BE2C (cell line): ENCODE measurements around the gene PC.

Source experiments
- DNase-seq: peaks from one replicate; pipeline ENCODE4 v3.0.0-alpha.2; 2020
- H3K27me3 ChIP-seq: fragments of 250-450 bp; sonication (Bioruptor Pico); 2 replicates; pipeline ENCODE4 v1.5.1; 2020; ENCODE audit warnings: mild to moderate bottlenecking
- H3K36me3 ChIP-seq: fragments of 250-450 bp; sonication (Bioruptor Pico); 2 replicates; pipeline ENCODE4 v1.5.1; 2020; ENCODE audit warnings: mild to moderate bottlenecking
- H3K4me1 ChIP-seq: fragments of 250-450 bp; sonication (Bioruptor Pico); 2 replicates; pipeline ENCODE4 v1.5.1; 2020
- H3K4me3 ChIP-seq: 2 replicates; pipeline ENCODE4 v1.5.1; 2011; ENCODE audit warnings: low read depth, low read length
- H3K9me3 ChIP-seq: fragments of 250-450 bp; sonication (Bioruptor Pico); 2 replicates; pipeline ENCODE4 v1.5.1; 2020
- TF ChIP-seq, protein P1 (sequence below): IDR thresholded peaks from 2 replicates; pipeline ENCODE4 v1.5.1; 2012; ENCODE audit warnings: mild to moderate bottlenecking, low read depth, low read length

Gene PC

GRCh38 chr11:66951927-66952337 is 6.3 kb downstream of the PC start:
- Histone ChIP-seq H3K4me3 (peak overlapping the region; percentile 15), H3K27me3 (no peaks in the 10 kb centered on the region), H3K36me3 (no peaks in the 10 kb centered on the region; the same call in 1 of the 2 replicates), H3K4me1 (peaks cover 44% of the 10 kb centered on the region), H3K9me3 (no peaks in the 10 kb centered on the region)
- peak; percentile 91 for DNase-seq
- TF ChIP-seq, protein P1, sequence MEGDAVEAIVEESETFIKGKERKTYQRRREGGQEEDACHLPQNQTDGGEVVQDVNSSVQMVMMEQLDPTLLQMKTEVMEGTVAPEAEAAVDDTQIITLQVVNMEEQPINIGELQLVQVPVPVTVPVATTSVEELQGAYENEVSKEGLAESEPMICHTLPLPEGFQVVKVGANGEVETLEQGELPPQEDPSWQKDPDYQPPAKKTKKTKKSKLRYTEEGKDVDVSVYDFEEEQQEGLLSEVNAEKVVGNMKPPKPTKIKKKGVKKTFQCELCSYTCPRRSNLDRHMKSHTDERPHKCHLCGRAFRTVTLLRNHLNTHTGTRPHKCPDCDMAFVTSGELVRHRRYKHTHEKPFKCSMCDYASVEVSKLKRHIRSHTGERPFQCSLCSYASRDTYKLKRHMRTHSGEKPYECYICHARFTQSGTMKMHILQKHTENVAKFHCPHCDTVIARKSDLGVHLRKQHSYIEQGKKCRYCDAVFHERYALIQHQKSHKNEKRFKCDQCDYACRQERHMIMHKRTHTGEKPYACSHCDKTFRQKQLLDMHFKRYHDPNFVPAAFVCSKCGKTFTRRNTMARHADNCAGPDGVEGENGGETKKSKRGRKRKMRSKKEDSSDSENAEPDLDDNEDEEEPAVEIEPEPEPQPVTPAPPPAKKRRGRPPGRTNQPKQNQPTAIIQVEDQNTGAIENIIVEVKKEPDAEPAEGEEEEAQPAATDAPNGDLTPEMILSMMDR, result peak; percentile 3; the same call in 1 of the 2 replicates

- Histone ChIP-seq H3K36me3 (no peaks in the 10 kb centered on the region; the same call in 1 of the 2 replicates), H3K9me3 (no peaks in the 10 kb centered on the region), H3K4me3 (no peak overlapping the region), H3K27me3 (no peaks in the 10 kb centered on the region), H3K4me1 (peaks cover 42% of the 10 kb centered on the region)
- peak; percentile 27 for DNase-seq
- TF ChIP-seq, protein P1, result no peak; the same call in 1 of the 2 replicates
Observed at GRCh38 chr11:66951135-66951534, 7.0 kb downstream of the PC start.

GRCh38 chr11:66950112-66950535 is 8.1 kb downstream of the PC start:
- H3K4me3 ChIP-seq, result no peak overlapping the region
- peaks cover 42% of the 10 kb centered on the region for H3K4me1 ChIP-seq
- peak; percentile 89 for DNase-seq
- no peaks in the 10 kb centered on the region for H3K27me3 ChIP-seq
- TF ChIP-seq, protein P1, result no peak
- no peaks in the 10 kb centered on the region for H3K9me3 ChIP-seq
- no peaks in the 10 kb centered on the region; the same call in 1 of the 2 replicates for H3K36me3 ChIP-seq

DNA sequence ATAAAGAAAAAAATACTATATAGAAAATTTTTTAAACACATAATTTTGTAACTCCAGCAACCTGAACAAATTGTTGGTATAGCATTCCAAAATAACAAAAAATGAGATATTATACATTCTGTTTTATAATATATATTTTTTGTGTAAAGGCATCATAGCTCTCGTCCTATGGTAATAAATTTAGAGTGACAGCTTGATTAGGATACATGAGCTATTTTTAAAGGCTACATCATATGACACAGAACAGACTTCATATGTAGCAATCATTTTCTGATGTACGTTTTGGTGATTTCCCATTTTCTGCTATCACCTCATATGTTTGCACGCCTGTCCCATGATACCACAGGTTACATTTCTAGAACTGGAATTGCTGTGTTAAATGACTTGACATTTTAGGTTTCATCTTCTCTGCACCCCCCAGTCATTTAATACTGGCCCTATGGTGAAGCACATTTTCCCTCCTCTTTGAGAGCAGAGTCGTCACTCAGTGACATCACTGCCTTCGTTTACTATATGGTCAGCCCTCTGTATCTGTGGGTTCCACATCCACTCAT is 19.5 kb downstream of the PC start:
- no peaks in the 10 kb centered on the region; the same call in 1 of the 2 replicates for H3K36me3 ChIP-seq
- no peak for DNase-seq
- H3K9me3 ChIP-seq, result no peaks in the 10 kb centered on the region
- TF ChIP-seq, protein P1, result no peak
- peaks cover 7% of the 10 kb centered on the region; the same call in 1 of the 2 replicates for H3K4me1 ChIP-seq
- H3K27me3 ChIP-seq, result no peaks in the 10 kb centered on the region
- H3K4me3 ChIP-seq, result no peak overlapping the region

DNA sequence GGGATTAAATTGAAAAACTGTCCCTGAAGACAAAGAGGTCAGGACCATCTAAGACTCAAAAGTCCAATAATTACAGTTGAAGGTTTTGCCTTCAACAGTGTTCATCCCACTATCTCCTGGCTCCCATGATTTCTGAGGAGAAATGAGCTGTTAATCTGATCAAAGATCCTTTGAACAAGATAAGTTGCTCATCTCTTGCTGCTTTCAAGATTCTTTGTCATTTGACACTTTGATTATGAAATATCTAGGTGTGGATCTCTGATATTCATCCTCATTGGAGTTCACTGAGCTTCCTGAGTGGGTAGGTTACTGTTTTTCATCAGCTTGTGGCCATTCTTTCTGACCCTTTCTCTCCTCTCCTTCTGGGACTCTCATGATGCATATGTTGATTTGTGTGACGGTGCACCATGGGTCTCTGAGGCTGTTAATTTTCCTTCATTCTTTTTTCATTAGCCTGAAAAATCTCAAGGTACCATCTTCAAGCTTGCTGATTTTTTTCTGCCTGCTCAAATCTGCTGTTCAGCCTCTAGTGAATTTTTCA is 20.9 kb downstream of the PC start:
- no peaks in the 10 kb centered on the region; the same call in 1 of the 2 replicates for H3K36me3 ChIP-seq
- no peak for DNase-seq
- H3K27me3 ChIP-seq, result no peaks in the 10 kb centered on the region
- no peak overlapping the region for H3K4me3 ChIP-seq
- TF ChIP-seq, protein P1, result no peak
- H3K9me3 ChIP-seq, result no peaks in the 10 kb centered on the region
- peaks cover 18% of the 10 kb centered on the region for H3K4me1 ChIP-seq

DNA sequence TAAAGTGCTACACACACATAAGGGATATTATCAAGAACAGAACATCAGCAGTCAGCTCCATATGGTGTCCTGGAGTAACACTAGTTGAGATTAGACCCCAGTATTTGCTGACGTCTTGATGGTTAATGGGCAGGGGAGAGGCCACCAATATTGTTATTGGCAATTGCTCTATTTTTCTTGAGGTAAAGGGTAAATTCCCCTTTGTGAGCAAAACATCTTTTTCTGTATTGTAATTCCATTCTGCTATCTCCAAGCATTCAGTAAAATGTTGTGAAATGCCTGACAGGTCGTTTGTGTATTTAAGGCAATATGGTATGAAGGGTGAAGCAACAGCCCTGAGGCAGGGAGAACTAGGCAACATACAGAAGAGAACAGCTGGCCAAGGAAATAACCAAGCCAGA is 21.9 kb downstream of the PC start:
- Histone ChIP-seq H3K4me1 (peaks cover 24% of the 10 kb centered on the region), H3K36me3 (no peaks in the 10 kb centered on the region; the same call in 1 of the 2 replicates), H3K27me3 (no peaks in the 10 kb centered on the region), H3K4me3 (no peak overlapping the region), H3K9me3 (no peaks in the 10 kb centered on the region)
- TF ChIP-seq, protein P1, result no peak
- DNase-seq, result no peak
